SK-N-MC (cell line): Measurements from ENCODE around the gene DCHS1.

Experiments used
- EZH2 ChIP-seq: fragments of 200-600 bp; sonication (generic); IDR thresholded peaks from one replicate; pipeline ENCODE4 v1.6.1; 2017; ENCODE audit warnings: antibody characterized with exemption
- FOXP2 ChIP-seq: optimal IDR thresholded peaks from 2 replicates; pipeline ENCODE3; 2011; ENCODE audit warnings: mild to moderate bottlenecking, moderate library complexity; ENCODE audit not compliant: insufficient read depth; ENCODE audit errors: extremely low read length, control extremely low read depth
- POLR2AphosphoS5 ChIP-seq: IDR thresholded peaks from 2 replicates; pipeline ENCODE4 v1.6.1; 2012; ENCODE audit warnings: mild to moderate bottlenecking, low read depth, low read length, borderline replicate concordance

GRCh38 chr11:6586434-6587359, 68.9 kb downstream of the DCHS1 start:
- TF ChIP-seq EZH2: no peak
- TF ChIP-seq POLR2AphosphoS5: no peak
- no peak for TF ChIP-seq FOXP2
